Prostate gland (tissue), 2 donors: Measurements from ENCODE around the gene C11orf21. TPM values are rescaled to one million over a fixed set of nuclear protein-coding genes. Genes with fewer than 3 reads are reported as not detected.

Experiments
- DNase-seq: peaks from one replicate; pipeline ENCODE4 v3.0.0-alpha.2; 2019; ENCODE audit warnings: low spot score
- H3K27ac ChIP-seq, 2 donors: fragments of 200-600 bp; sonication (generic); 2 replicates each; pipeline ENCODE4 v1.5.1; 2017 to 2019
- H3K27me3 ChIP-seq: fragments of 200-600 bp; sonication (generic); replicated peaks from 2 replicates; pipeline ENCODE4 v1.5.1; 2019; ENCODE audit not compliant: insufficient read depth
- H3K36me3 ChIP-seq, 2 donors: fragments of 200-600 bp; sonication (generic); 1 replicate in 1 of 2; 2 replicates in 1 of 2; pipeline versions ENCODE4 v1.5.1 to v1.8.1; 2017 to 2019
- H3K4me1 ChIP-seq: fragments of 200-600 bp; sonication (generic); replicated peaks from 2 replicates; pipeline ENCODE4 v1.5.1; 2019
- H3K4me3 ChIP-seq, 2 donors: fragments of 200-600 bp; sonication (generic); 2 replicates each; pipeline ENCODE4 v1.5.1; 2017 to 2019
- H3K9me3 ChIP-seq: fragments of 200-600 bp; sonication (generic); 2 replicates; pipeline ENCODE4 v1.5.1; 2017
- CTCF ChIP-seq, 4 experiments: fragments of 200-600 bp in 2 of 4; fragments of 450-650 bp in 2 of 4; sonication (generic) in 2 of 4; IDR thresholded peaks; 1 replicate in 3 of 4; 2 replicates in 1 of 4; pipeline ENCODE4 v1.5.1; 2016 to 2019; ENCODE audit warnings: antibody characterized with exemption in 4 of 4, mild to moderate bottlenecking in 2 of 4, moderate library complexity in 2 of 4
- POLR2A ChIP-seq: fragments of 450-650 bp; IDR thresholded peaks from one replicate; pipeline ENCODE4 v1.6.1; 2016; ENCODE audit warnings: antibody characterized with exemption, mild to moderate bottlenecking
- POLR2AphosphoS5 ChIP-seq: sonication (generic); formaldehyde crosslinking; IDR thresholded peaks from one replicate; pipeline ENCODE4 v1.6.1; 2017; ENCODE audit warnings: antibody characterized with exemption
- WGBS: methylation state at CpG from one replicate; pipeline ENCODE4 v1.1.5; 2018; 5-methylcytosine and 5-hydroxymethylcytosine counted together
- intact Hi-C: fragments of 100-400 bp; cut with DNase I; formaldehyde crosslinking; loops from one replicate; pipeline ENCODE4 v1.14.2; 2022
- total RNA-seq, 2 donors: library from RNA; depleted of rRNA; stranded (reverse); fragments of >200 nt; gene quantifications; one replicate each; pipeline ENCODE4 v1.1.0, GENCODE V29; 2016

The C11orf21 gene
- total RNA-seq, 2 donors from 2014 or later, result 0.85 TPM; not detected in 1

- no peak for DNase-seq
- no peak overlapping the region for H3K4me3 ChIP-seq
- no peak overlapping the region for H3K27ac ChIP-seq
- no peaks in the 10 kb centered on the region for H3K36me3 ChIP-seq
- intact Hi-C loops, result loop anchor here (2.0 kb wide), 1 partner anchor 67 kb away; the partner anchor contains the start of gene CD81
- TF ChIP-seq POLR2A, result no peak
- TF ChIP-seq CTCF (IDR thresholded peaks at IDR 0.05), result no peak
- no peaks in the 10 kb centered on the region for H3K27me3 ChIP-seq
- WGBS, result 79% methylated on average over 15 of the region's 16 CpGs
- peaks cover 8% of the 10 kb centered on the region for H3K4me1 ChIP-seq
- H3K9me3 ChIP-seq, result no peaks in the 10 kb centered on the region
These were observed 8.5 kb upstream of the C11orf21 start for GRCh38 chr11:2310073-2310785.

GRCh38 chr11:2309251-2310072 lies 7.7 kb upstream of the C11orf21 start:
- intact Hi-C loops, result loop anchor here (2.0 to 5.0 kb wide), 4 partner anchors 67 to 578 kb away; partner anchors contain the start of genes CD81, CDKN1C and TSSC4
- no peaks in the 10 kb centered on the region for H3K27me3 ChIP-seq
- no peak overlapping the region for H3K4me3 ChIP-seq
- H3K36me3 ChIP-seq, result no peaks in the 10 kb centered on the region
- WGBS, result 77% methylated on average over 17 of the region's 19 CpGs
- H3K27ac ChIP-seq, result no peak overlapping the region
- no peak for DNase-seq
- H3K9me3 ChIP-seq, result no peaks in the 10 kb centered on the region
- TF ChIP-seq POLR2AphosphoS5 (no peak), POLR2A (no peak), CTCF (IDR thresholded peaks at IDR 0.05) (no peak)
- peaks cover 3% of the 10 kb centered on the region for H3K4me1 ChIP-seq

- Histone ChIP-seq H3K36me3 (no peaks in the 10 kb centered on the region), H3K9me3 (no peaks in the 10 kb centered on the region), H3K4me1 (no peaks in the 10 kb centered on the region), H3K27ac (no peak overlapping the region), H3K27me3 (no peaks in the 10 kb centered on the region), H3K4me3 (no peak overlapping the region)
- 76% methylated on average over 7 of the region's 7 CpGs for WGBS
- DNase-seq, result no peak
- no peak for TF ChIP-seq CTCF (IDR thresholded peaks at IDR 0.05)
- TF ChIP-seq POLR2AphosphoS5, result no peak
- intact Hi-C loops, result loop anchor here (5.0 kb wide), 3 partner anchors 94 to 579 kb away; partner anchors contain the start of genes CDKN1C and TSSC4
These were observed 7.0 kb upstream of the C11orf21 start for GRCh38 chr11:2308713-2309112.

- WGBS, result 86% methylated on average over 23 of the region's 23 CpGs
- intact Hi-C loops, result loop anchor here (5.0 kb wide), 3 partner anchors 95 to 580 kb away; partner anchors contain the start of genes CDKN1C and TSSC4
- TF ChIP-seq POLR2A (no peak), CTCF (IDR thresholded peaks at IDR 0.05) (no peak), POLR2AphosphoS5 (no peak)
These were observed 6.0 kb upstream of the C11orf21 start for GRCh38 chr11:2307501-2308331.

More at GRCh38 chr11:2307501-2308331, 6.0 kb upstream of the C11orf21 start:
- H3K36me3 ChIP-seq, result no peaks in the 10 kb centered on the region
- peak overlapping the region; percentile 54 to 70 for H3K27ac ChIP-seq
- no peak overlapping the region for H3K4me3 ChIP-seq
- DNase-seq, result no peak
- no peaks in the 10 kb centered on the region for H3K4me1 ChIP-seq
- H3K27me3 ChIP-seq, result no peaks in the 10 kb centered on the region
- H3K9me3 ChIP-seq, result no peaks in the 10 kb centered on the region
